ENCODE data around the gene MICALL1.

- no peak for TF ChIP-seq POLR2AphosphoS5 (IDR thresholded peaks at IDR 0.05; ENCODE audit: low read depth, low read length)
- no peak for TF ChIP-seq TAF1 (IDR thresholded peaks at IDR 0.05; ENCODE audit: low read depth, low read length)
- no peak for TF ChIP-seq POLR2A (IDR thresholded peaks at IDR 0.05; ENCODE audit: low read depth, low read length)
Observed at GRCh38 chr22:37860796-37861421, 45.2 kb upstream of the MICALL1 start.
